Mammary epithelial cell (primary cell): ENCODE measurements around the gene TRABD2B.

ENCODE experiments used
- CTCF ChIP-seq, 2 donors: IDR thresholded peaks in 1 of 2; conservative IDR thresholded peaks in 1 of 2; 2 replicates each; pipeline ENCODE4 v1.5.1; 2011 to 2012; ENCODE audit warnings: inconsistent platforms in 2 of 2, low read length in 2 of 2, mild to moderate bottlenecking in 2 of 2, control low read depth in 1 of 2, low read depth in 1 of 2; ENCODE audit not compliant: insufficient read depth in 1 of 2; ENCODE audit errors: extremely low read depth in 1 of 2
- EZH2 ChIP-seq: IDR thresholded peaks from 2 replicates; pipeline ENCODE4 v1.6.1; 2012; ENCODE audit warnings: low read length, inconsistent platforms, borderline replicate concordance

- no peak for TF ChIP-seq CTCF (conservative IDR thresholded peaks at IDR 0.05 in 1 of 2, IDR thresholded peaks at IDR 0.05 in 1 of 2; ENCODE audit: extremely low read depth in 1 of 2, insufficient read depth in 1 of 2, low read depth in 1 of 2, low read length in 2 of 2)
- no peak for TF ChIP-seq EZH2
Measured at GRCh38 chr1:47967864-47968555, 29.2 kb downstream of the TRABD2B start.
